ENCODE data around the gene NASP. TPM values are rescaled to one million over a fixed set of nuclear protein-coding genes. Genes with fewer than 3 reads are reported as not detected.

Gene NASP
- total and polyA plus RNA-seq, 2 of the 13 experiments (the other 11 are each of a cell fraction or from before 2014, with no cell fraction given) = 132 to 256 TPM

DNA sequence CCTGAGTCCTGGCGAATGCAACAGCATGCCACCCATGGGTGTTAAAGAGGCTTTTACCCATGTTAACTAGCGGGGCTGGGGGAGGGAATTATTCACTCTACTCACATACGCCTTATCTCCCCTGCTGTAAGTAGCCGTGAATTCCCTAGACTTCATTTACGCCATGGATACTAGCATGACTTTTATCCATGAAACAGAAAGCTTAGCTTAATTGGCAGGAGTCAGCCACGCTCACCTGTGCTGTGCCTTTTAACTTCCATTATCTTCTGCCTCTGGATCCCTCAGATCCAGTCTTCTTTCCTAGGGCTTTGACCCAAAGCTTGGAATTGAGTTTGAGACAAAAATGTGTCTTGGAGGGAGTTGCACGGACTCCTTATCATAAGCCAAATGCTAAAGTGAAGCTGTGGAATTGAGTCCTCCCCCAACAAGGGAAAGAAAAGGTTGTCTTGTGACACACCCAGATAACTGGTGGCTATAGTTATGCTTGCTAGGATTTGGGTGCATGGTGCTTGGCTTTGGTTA, 9.7 kb upstream of the NASP start:
- Histone ChIP-seq H3K36me3 (replicated peaks in 1 of 2; ENCODE audit: control insufficient read depth in 1 of 2, insufficient read depth in 2 of 2, low read length in 2 of 2) (peaks cover 2 to 8% of the 10 kb centered on the region in 2 experiments), H3K9ac (ENCODE audit: insufficient read depth, low read depth, low read length) (no peak overlapping the region), H4K20me1 (ENCODE audit: insufficient read depth, low read length) (0 out of 2 replicates have a peak, but pooled peaks cover 6% of the 10 kb centered on the region), H3K4me2 (ENCODE audit: low read depth, low read length) (no peak overlapping the region), H3K4me1 (ENCODE audit: insufficient read depth, low read length) (no peaks in the 10 kb centered on the region), H3K9me3 (ENCODE audit: low read length) (no peaks in the 10 kb centered on the region), H3K4me3 (replicated peaks in 1 of 3; ENCODE audit: insufficient read depth in 1 of 3, low read depth in 2 of 3, low read length in 3 of 3) (no peak overlapping the region), H3K27ac (ENCODE audit: extremely low read length, insufficient read depth, low read length) (no peak overlapping the region), H3K79me2 (ENCODE audit: insufficient read depth, low read length) (no peaks in the 10 kb centered on the region), H2AFZ (ENCODE audit: low read length) (no peak overlapping the region), H3K27me3 (ENCODE audit: control insufficient read depth in 1 of 2, insufficient read depth in 2 of 2, low read length in 2 of 2) (no peaks in the 10 kb centered on the region)
- ChIA-PET POLR2A (interaction anchor here (1.4 kb wide), 1 partner anchor 9 kb away, joined by 4 read pairs; no protein-coding TSS in a partner anchor), CTCF (ENCODE audit: low intra/inter-chr PET ratio, low total read pairs) (no interaction called here)
- FAIRE-seq (no peak), DNase-seq (ENCODE audit: low spot score) (no peak), ATAC-seq (no peak)
- in situ Hi-C loops (cut with HindIII; ENCODE audit: extremely low pct_ligation_motif_present, low pct_unique_long_range_greater_than_20kb) (no loop called here), intact Hi-C loops (cut with micrococcal nuclease; ENCODE audit: unreplicated experiment) (loop anchor here (5.0 kb wide), 1 partner anchor 217 kb away; no protein-coding TSS in a partner anchor)
- no TSS peak for BruUV-seq (replicated peaks)
- TF ChIP-seq ZMYM4 (CRISPR knock-in tag; IDR thresholded peaks at IDR 0.05) (no peak), ZNF749 (CRISPR knock-in tag; IDR thresholded peaks at IDR 0.05; ENCODE audit: borderline replicate concordance) (no peak), NCOA2 (CRISPR knock-in tag; IDR thresholded peaks at IDR 0.05) (no peak), ZNF292 (CRISPR knock-in tag; IDR thresholded peaks at IDR 0.05; ENCODE audit: borderline replicate concordance, low read depth) (no peak), MTF2 (CRISPR knock-in tag; IDR thresholded peaks at IDR 0.05; ENCODE audit: borderline replicate concordance) (no peak), FOXC1 (CRISPR knock-in tag; IDR thresholded peaks at IDR 0.05; ENCODE audit: borderline replicate concordance) (no peak), DNMT1 (CRISPR knock-in tag; IDR thresholded peaks at IDR 0.05) (no peak), SMAD9 (CRISPR knock-in tag; IDR thresholded peaks at IDR 0.05) (no peak), NONO (IDR thresholded peaks at IDR 0.05) (no peak), NONO (CRISPR knock-in tag; conservative IDR thresholded peaks at IDR 0.05) (no peak), KDM6A (CRISPR knock-in tag; IDR thresholded peaks at IDR 0.05; ENCODE audit: low read depth) (no peak), SMARCC2 (IDR thresholded peaks at IDR 0.05) (no peak)
- TF ChIP-seq, protein P1, sequence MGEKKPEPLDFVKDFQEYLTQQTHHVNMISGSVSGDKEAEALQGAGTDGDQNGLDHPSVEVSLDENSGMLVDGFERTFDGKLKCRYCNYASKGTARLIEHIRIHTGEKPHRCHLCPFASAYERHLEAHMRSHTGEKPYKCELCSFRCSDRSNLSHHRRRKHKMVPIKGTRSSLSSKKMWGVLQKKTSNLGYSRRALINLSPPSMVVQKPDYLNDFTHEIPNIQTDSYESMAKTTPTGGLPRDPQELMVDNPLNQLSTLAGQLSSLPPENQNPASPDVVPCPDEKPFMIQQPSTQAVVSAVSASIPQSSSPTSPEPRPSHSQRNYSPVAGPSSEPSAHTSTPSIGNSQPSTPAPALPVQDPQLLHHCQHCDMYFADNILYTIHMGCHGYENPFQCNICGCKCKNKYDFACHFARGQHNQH (CRISPR knock-in tag; IDR thresholded peaks at IDR 0.05) = no peak
- TF ChIP-seq, protein P2, sequence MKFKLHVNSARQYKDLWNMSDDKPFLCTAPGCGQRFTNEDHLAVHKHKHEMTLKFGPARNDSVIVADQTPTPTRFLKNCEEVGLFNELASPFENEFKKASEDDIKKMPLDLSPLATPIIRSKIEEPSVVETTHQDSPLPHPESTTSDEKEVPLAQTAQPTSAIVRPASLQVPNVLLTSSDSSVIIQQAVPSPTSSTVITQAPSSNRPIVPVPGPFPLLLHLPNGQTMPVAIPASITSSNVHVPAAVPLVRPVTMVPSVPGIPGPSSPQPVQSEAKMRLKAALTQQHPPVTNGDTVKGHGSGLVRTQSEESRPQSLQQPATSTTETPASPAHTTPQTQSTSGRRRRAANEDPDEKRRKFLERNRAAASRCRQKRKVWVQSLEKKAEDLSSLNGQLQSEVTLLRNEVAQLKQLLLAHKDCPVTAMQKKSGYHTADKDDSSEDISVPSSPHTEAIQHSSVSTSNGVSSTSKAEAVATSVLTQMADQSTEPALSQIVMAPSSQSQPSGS (CRISPR knock-in tag; IDR thresholded peaks at IDR 0.05) = no peak
- 96% methylated on average over 7 of the region's 7 CpGs for WGBS (ENCODE audit: low lambda C conversion rate)

All from HepG2 (cell line).